Measurements from ENCODE around the gene CLSTN1.

DNA sequence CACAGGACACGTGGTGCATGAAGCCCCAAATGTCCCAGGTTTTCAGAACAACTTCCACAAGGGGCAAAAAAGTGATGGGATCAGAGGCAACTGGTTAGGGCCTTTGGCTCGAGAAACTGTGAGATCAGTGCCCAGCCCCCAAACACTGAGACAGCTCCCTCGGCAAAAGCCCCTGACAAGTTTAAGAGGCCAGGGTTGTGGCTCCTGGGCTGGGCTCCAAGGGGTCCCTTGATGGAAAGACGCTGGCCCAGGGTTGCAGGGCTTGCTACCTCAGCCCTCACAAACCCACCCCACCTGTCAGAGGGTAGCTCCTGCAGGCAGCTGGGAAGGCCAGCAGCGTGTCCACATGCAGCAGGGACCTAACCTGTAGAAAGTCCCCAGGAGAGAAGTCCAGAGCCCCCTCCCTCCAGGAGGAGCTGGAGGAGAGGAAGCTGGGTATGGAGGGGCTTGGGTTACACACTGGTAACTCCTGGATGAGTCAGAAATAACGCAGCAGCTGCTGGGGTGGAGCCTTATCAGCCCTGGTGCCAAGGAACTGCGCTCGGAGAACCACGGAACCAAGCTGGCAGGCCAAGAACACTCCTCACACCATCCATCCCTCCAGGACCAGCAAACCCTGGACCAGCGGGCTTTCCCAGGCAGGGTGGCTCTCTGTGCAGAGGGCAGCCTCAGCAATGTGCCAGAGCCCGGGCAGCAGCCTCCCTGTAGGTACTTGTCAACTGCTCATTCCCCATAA lies 48.8 kb upstream of the CLSTN1 start:
- TF ChIP-seq, protein P1, sequence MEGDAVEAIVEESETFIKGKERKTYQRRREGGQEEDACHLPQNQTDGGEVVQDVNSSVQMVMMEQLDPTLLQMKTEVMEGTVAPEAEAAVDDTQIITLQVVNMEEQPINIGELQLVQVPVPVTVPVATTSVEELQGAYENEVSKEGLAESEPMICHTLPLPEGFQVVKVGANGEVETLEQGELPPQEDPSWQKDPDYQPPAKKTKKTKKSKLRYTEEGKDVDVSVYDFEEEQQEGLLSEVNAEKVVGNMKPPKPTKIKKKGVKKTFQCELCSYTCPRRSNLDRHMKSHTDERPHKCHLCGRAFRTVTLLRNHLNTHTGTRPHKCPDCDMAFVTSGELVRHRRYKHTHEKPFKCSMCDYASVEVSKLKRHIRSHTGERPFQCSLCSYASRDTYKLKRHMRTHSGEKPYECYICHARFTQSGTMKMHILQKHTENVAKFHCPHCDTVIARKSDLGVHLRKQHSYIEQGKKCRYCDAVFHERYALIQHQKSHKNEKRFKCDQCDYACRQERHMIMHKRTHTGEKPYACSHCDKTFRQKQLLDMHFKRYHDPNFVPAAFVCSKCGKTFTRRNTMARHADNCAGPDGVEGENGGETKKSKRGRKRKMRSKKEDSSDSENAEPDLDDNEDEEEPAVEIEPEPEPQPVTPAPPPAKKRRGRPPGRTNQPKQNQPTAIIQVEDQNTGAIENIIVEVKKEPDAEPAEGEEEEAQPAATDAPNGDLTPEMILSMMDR (IDR thresholded peaks at IDR 0.05), result no peak
- no peak for TF ChIP-seq TCF7L2 (IDR thresholded peaks at IDR 0.05; ENCODE audit: low read depth, low read length)
- TF ChIP-seq, protein P2, sequence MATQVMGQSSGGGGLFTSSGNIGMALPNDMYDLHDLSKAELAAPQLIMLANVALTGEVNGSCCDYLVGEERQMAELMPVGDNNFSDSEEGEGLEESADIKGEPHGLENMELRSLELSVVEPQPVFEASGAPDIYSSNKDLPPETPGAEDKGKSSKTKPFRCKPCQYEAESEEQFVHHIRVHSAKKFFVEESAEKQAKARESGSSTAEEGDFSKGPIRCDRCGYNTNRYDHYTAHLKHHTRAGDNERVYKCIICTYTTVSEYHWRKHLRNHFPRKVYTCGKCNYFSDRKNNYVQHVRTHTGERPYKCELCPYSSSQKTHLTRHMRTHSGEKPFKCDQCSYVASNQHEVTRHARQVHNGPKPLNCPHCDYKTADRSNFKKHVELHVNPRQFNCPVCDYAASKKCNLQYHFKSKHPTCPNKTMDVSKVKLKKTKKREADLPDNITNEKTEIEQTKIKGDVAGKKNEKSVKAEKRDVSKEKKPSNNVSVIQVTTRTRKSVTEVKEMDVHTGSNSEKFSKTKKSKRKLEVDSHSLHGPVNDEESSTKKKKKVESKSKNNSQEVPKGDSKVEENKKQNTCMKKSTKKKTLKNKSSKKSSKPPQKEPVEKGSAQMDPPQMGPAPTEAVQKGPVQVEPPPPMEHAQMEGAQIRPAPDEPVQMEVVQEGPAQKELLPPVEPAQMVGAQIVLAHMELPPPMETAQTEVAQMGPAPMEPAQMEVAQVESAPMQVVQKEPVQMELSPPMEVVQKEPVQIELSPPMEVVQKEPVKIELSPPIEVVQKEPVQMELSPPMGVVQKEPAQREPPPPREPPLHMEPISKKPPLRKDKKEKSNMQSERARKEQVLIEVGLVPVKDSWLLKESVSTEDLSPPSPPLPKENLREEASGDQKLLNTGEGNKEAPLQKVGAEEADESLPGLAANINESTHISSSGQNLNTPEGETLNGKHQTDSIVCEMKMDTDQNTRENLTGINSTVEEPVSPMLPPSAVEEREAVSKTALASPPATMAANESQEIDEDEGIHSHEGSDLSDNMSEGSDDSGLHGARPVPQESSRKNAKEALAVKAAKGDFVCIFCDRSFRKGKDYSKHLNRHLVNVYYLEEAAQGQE (IDR thresholded peaks at IDR 0.05; ENCODE audit: insufficient read depth in 1 of 2, low read depth in 2 of 2, low read length in 1 of 2), result no peak
- TF ChIP-seq SIN3A (IDR thresholded peaks at IDR 0.05; ENCODE audit: borderline replicate concordance, insufficient read depth, low read depth, low read length), result no peak
- no peak for TF ChIP-seq POLR2AphosphoS5 (IDR thresholded peaks at IDR 0.05; ENCODE audit: low read depth, low read length)
